Measurements from ENCODE around the gene ZSWIM5.
"Not testable (repeated sequence)": the region's sequence is repeated elsewhere in the genome, so short reads cannot be mapped to it uniquely, and the experiment has no call there.

Gene ZSWIM5

GRCh38 chr1:45146833-45147232 lies 59.6 kb downstream of the ZSWIM5 start:
- DNase-seq (ENCODE audit: low spot score), result no peak

- DNase-seq (ENCODE audit: low spot score), result no peak
Observed at GRCh38 chr1:45141247-45142003, 65.0 kb downstream of the ZSWIM5 start.

- no peak for DNase-seq (ENCODE audit: low spot score)
Observed at GRCh38 chr1:45136984-45137383, 69.4 kb downstream of the ZSWIM5 start.

GRCh38 chr1:45135316-45135715 lies 71.1 kb downstream of the ZSWIM5 start:
- DNase-seq (ENCODE audit: low spot score), result no peak

GRCh38 chr1:45134461-45134873 lies 71.9 kb downstream of the ZSWIM5 start:
- no peak for DNase-seq (ENCODE audit: low spot score)

GRCh38 chr1:45132719-45133118 lies 73.7 kb downstream of the ZSWIM5 start:
- not testable (repeated sequence) for DNase-seq (ENCODE audit: low spot score)

GRCh38 chr1:45123358-45123757 lies 83.0 kb downstream of the ZSWIM5 start:
- no peak for DNase-seq (ENCODE audit: low spot score)

- no peak for DNase-seq (ENCODE audit: low spot score)
Observed at GRCh38 chr1:45122724-45123123, 83.7 kb downstream of the ZSWIM5 start.

- no peak for DNase-seq (ENCODE audit: low spot score)
Observed at GRCh38 chr1:45117766-45118165, 88.6 kb downstream of the ZSWIM5 start.

- DNase-seq (ENCODE audit: low spot score), result no peak
Observed at GRCh38 chr1:45116820-45117219, 89.6 kb downstream of the ZSWIM5 start.

- DNase-seq (ENCODE audit: low spot score), result no peak
Observed at GRCh38 chr1:45116340-45116739, 90.1 kb downstream of the ZSWIM5 start.

- DNase-seq (ENCODE audit: low spot score), result not testable (repeated sequence)
Observed at GRCh38 chr1:45115198-45115597, 91.2 kb downstream of the ZSWIM5 start.

- DNase-seq (ENCODE audit: low spot score), result no peak
Observed at GRCh38 chr1:45112661-45113060, 93.7 kb downstream of the ZSWIM5 start.

- DNase-seq (ENCODE audit: low spot score), result no peak
Observed at GRCh38 chr1:45111239-45111638, 95.2 kb downstream of the ZSWIM5 start.

- no peak for DNase-seq (ENCODE audit: low spot score)
Observed at GRCh38 chr1:45107782-45108181, 98.6 kb downstream of the ZSWIM5 start.

GRCh38 chr1:45106864-45107263 lies 99.5 kb downstream of the ZSWIM5 start:
- not testable (repeated sequence) for DNase-seq (ENCODE audit: low spot score)

- not testable (repeated sequence) for DNase-seq (ENCODE audit: low spot score)
Observed at GRCh38 chr1:45106156-45106545, 100.3 kb downstream of the ZSWIM5 start.

- not testable (repeated sequence) for DNase-seq (ENCODE audit: low spot score)
Observed at GRCh38 chr1:45105486-45106155, 100.8 kb downstream of the ZSWIM5 start.

- DNase-seq (ENCODE audit: low spot score), result no peak
Observed at GRCh38 chr1:45103534-45103933, 102.9 kb downstream of the ZSWIM5 start.

- DNase-seq (ENCODE audit: low spot score), result no peak
Observed at GRCh38 chr1:45101947-45102346, 104.5 kb downstream of the ZSWIM5 start.

GRCh38 chr1:45101528-45101927 lies 104.9 kb downstream of the ZSWIM5 start:
- DNase-seq (ENCODE audit: low spot score), result not testable (repeated sequence)

- DNase-seq (ENCODE audit: low spot score), result no peak
Observed at GRCh38 chr1:45097944-45098343, 108.5 kb downstream of the ZSWIM5 start.

- no peak for DNase-seq (ENCODE audit: low spot score)
Observed at GRCh38 chr1:45097079-45097478, 109.3 kb downstream of the ZSWIM5 start.

GRCh38 chr1:45095450-45095849 lies 111.0 kb downstream of the ZSWIM5 start:
- DNase-seq (ENCODE audit: low spot score), result no peak
